HG02852 (cell line): ENCODE data around the gene SERPINF2.
"Not testable (repeated sequence)": the region's sequence is repeated elsewhere in the genome, so short reads cannot be mapped to it uniquely, and the experiment has no call there.

ENCODE experiments used
- ATAC-seq: cut with Tn5 transposase; IDR thresholded peaks from one replicate; pipeline ENCODE4 v1.9.1; 2021; ENCODE audit warnings: mild to moderate bottlenecking, moderate library complexity; ENCODE audit not compliant: unreplicated experiment

SERPINF2 gene

GRCh38 chr17:1716076-1716911 is 26.4 kb upstream of the SERPINF2 start:
- ATAC-seq, result peak; percentile 74

GRCh38 chr17:1716912-1717695 is 25.6 kb upstream of the SERPINF2 start:
- ATAC-seq, result peak; percentile 43

- no peak for ATAC-seq
These were observed 24.1 kb upstream of the SERPINF2 start for GRCh38 chr17:1718362-1719165.

GRCh38 chr17:1720856-1721386 is 21.8 kb upstream of the SERPINF2 start:
- ATAC-seq, result no peak

- ATAC-seq, result not testable (repeated sequence)
These were observed 20.6 kb upstream of the SERPINF2 start for GRCh38 chr17:1722022-1722421.

GRCh38 chr17:1724351-1724868 is 18.3 kb upstream of the SERPINF2 start, which contains the start of gene WDR81:
TSS of gene WDR81 (plus strand) at chr17:1724704. CDS start at chr17:1724960, 256 bp downstream.
- ATAC-seq, result peak; percentile 50

GRCh38 chr17:1724869-1725641 is 17.6 kb upstream of the SERPINF2 start:
- ATAC-seq, result peak; percentile 30

GRCh38 chr17:1725642-1726511 is 16.8 kb upstream of the SERPINF2 start:
- no peak for ATAC-seq

GRCh38 chr17:1726626-1727257 is 15.9 kb upstream of the SERPINF2 start:
- ATAC-seq, result no peak

- no peak for ATAC-seq
These were observed 15.3 kb upstream of the SERPINF2 start for GRCh38 chr17:1727258-1727789.

- no peak for ATAC-seq
These were observed 14.6 kb upstream of the SERPINF2 start for GRCh38 chr17:1727876-1728630.

GRCh38 chr17:1729966-1730325 is 12.7 kb upstream of the SERPINF2 start:
- ATAC-seq, result no peak

- no peak for ATAC-seq
These were observed 12.1 kb upstream of the SERPINF2 start for GRCh38 chr17:1730326-1731193.

GRCh38 chr17:1731194-1731506 is 11.5 kb upstream of the SERPINF2 start:
- no peak for ATAC-seq

GRCh38 chr17:1732241-1732832 is 10.3 kb upstream of the SERPINF2 start:
- no peak for ATAC-seq

- ATAC-seq, result no peak
These were observed 9.8 kb upstream of the SERPINF2 start for GRCh38 chr17:1732833-1733321.
